GM19238 (cell line): ENCODE data around the gene TRIM50.
"Not testable (repeated sequence)": the region's sequence is repeated elsewhere in the genome, so short reads cannot be mapped to it uniquely, and the experiment has no call there.

ENCODE experiments used
- DNase-seq: peaks from one replicate; pipeline ENCODE4 v3.0.0; 2011; ENCODE audit warnings: low spot score; ENCODE audit not compliant: insufficient read length

TRIM50 gene

DNA sequence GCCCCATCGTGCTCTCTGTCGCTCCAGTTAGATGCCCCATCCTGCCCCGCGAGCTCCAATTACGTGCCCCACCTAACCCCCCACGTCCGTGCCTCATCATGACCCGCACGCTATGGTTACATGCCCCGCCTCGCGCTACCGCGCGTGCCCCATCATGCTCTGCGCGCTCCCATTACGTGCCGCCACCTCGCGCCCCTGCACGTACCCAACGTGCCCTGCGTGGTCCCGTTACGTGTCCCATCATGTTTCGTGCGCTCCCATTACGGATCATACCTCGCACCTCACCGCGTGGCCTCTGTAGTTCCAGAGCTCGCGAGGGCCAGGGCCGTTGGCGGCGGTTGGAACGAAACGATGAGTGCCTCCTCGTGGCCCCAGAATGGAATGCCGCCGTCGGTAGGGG, at the start of gene TRIM50, which contains the start of gene FKBP6:
TRIM50 (minus strand) TSS at position 161 of the 400 bp plus-strand sequence. CDS start 3,295 bp downstream, outside the sequence.
FKBP6 (plus strand) TSS at position 240 of the 400 bp plus-strand sequence. CDS start 268 bp downstream, outside the sequence.
- DNase-seq = not testable (repeated sequence)

DNA sequence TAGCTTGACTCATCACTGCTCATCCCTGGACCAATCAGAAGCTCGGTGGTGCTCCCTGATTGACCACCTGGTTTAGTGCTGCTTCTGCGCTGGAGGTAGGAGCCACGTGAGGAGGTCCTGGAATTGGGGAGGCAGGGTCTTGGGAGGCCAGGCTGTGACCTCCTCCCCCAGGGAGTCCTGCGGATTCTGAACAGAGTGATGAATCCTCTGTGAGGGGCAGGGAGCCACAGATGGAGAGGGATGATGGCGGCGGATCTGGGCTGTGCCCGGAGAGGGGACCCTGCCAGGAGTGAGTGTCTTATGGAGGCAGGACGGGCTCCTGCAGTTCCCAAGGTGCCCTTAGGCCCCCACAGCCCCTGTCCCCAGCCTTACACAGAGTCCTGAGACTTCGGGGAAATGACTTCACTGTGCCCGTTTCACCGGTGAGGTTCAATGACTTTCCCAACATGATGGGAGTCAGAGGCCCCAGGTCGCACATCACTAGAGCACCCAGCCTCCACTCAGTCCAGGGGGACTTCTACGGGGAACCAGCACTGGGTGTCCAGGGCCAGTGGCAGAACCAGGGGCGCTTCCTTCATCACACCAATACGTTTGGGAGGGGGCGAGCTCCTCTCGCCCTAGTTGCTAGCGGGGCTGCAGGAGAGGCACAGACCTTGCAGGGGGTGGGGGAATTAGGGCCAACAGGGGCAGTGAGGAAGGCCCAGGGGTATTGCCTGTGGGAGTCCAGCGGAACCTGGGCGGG, 49.0 kb upstream of the TRIM50 start:
- no peak for DNase-seq

DNA sequence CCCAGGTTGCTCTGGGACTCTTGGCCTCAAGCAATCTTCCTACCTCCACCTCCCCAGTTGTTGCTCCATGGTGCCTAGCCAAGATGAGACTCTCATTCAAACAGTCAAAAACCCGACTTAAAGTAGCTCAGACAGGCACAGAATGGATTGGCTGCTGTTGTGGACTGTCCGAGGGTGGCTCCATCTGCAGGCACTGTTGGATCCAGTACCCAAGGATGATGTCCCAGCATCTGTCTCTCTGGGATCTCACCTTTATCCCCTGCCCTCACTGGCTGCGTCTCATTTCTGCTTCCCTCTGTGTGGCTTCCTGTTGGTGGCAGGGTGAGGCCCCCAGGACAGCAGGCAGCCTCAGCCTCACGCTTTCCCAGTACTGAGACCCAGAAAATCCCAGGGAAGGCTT, 48.4 kb upstream of the TRIM50 start:
- DNase-seq = not testable (repeated sequence)

DNA sequence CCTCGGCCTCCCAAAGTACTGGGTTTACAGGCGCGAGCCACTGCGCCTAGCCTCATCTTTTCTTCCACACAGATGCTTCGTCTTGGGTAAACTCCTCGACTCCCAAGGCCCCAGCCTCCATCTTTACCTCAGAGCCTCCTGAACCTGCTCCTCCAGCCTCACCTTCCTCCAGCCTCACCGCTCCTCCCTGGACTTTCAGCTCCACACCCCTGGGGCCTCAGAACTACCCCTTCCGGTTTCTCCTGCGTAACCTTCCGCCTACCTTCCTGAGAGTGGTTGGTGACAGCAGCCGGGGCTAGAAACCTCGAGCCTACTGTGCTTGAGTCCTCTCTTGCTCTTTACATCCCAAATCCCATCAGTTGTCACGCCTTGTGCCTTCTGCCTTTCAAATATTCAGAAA, 45.9 kb upstream of the TRIM50 start:
- DNase-seq = no peak

DNA sequence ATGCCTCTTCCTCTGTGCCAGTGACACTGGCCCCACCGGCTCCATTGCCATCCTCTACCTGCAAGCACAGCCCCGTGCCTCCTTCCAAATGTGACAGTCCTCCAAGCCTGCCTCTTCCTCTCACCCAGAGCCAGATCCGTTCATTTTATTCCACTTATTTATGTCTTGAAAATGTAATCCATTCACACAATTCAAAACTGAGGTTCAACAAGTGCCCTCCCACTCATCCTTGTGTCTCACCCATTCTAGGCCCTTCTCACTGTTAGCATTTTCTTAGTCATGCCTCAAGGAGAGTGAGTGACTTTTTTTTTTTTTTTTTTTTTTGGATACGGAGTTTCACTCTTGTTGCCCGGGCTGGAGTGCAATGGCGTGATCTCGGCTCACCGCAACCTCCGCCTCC, 41.7 kb upstream of the TRIM50 start:
- DNase-seq = no peak

DNA sequence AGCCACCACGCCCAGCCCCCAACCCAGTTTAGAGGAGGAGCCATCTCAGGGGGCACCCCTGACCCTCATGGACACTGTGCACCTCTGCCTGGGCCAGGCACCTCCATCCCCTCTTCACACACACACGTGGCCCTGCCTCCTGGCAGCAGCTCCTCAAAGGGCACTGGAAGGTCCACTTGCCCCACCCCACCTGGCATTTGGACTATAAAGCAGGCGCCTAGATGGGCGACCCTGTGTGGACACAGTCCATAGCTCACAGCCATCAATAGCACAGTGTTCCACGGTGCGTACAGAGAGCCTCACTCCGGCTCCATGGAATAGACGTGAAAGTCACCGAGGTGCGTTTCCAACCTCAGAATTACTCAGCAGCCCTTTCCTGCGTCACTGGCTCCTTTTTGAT, 41.1 kb upstream of the TRIM50 start:
- DNase-seq = no peak

DNA sequence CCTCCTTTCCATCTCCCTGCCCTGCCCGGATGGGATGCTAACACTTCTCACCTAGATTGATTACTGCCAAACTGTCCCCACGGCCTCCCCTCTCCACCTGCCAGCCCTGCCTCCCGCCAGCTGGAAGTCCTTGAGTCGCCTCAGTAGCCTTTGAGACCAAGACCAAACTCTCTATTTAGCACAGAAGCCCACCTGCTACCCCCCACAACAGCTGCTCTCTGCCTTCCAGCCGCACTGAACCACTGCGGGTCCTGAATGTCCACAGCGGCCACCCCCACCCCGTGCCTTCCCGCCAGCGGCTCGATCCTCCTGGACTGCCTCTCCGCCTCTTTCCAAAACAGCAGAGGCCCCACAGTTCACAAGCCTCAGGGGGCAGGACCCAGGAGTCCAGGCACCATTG, 39.1 kb upstream of the TRIM50 start:
- DNase-seq = no peak

DNA sequence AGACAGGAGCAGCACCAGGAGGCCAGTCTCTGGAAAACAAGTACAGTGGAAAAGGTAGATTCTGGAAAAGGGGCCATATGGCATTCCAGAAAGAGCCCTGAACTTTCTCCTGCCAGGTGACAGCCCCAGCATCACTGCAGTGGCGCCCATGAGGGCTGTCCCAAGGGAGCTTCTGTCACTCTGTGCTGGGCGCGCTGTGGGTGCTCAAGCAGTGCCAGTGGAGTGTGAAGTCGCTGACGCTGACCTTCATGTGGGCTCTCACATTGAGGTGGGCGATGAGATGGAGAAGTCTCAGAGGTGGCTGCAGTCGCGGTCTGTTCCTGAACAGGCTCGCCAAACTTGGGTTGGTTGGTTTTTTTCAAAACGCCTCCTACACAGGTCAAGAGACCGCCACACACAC, 38.2 kb upstream of the TRIM50 start:
- DNase-seq = no peak

DNA sequence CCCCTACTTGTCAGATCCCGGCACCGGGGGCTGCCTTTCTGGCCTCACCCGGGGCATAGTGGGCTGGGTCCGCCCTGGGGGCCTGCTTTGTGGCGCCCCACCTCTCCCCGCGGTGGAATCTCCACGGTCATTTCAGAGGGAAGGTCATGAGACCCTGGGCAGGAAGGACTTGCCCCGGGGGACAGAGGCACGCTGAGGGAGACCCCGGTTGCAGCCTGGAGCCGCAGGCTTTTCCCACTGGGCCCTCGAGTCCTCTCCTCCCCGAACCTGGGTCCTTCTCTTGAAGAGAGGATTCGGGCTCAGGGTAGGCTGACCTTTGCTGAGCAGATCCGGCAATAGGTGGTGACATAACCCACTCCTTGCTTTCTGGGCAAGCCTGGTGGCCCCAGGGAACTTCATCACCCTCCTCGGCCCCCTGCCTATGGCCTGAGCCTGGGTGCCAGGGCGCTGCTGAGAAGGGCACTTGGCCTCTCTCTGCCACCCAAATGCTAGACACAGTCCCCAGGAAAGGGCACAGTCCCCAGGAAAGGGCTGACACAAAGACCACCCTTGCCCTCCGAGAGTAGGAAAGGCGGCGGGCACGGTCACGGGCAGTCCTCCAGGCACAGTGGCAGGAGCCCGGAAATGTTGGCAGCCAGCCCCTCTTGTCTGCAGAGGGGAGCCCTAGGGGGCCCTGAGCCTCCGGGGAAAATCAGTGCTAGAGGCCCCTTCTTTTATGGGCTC, 36.3 kb upstream of the TRIM50 start:
- DNase-seq = no peak

DNA sequence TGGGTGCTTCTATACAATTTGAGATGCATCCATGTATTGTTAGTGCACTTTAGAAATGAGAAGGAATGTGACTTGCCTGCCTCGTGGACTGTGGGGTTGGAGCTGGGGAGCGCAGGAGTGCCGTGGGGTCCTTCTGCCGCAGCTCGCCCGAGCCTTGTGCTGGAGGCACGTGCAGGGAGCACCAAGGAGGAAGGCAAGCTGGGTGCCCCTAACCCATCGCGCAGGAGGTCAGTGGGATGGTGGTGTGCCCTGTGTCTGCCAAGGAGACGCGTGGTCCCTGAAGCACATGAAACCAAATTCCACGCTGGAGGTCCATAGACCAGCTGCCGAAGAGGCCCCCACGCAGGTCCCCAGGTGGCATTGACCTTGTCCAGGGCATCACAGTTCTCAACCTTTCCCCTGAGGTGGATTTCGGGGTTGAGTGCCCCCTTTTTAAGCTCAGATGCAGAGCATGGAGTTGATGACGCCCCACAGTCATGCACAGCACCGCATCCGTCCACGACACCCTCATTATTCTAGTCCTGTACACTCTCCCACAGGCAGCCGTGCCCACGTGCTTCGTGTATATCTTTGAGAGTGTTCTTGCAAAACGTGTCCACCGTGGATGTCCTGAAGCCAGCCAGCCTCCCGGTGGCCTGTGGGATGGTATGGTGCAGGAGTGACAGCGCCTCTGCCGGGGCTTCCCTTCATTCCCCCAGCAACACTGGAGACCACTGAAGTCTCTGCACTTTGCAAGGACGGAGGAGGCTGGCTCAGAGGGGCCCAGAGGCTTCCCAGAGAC, 35.5 kb upstream of the TRIM50 start:
- DNase-seq = no peak

DNA sequence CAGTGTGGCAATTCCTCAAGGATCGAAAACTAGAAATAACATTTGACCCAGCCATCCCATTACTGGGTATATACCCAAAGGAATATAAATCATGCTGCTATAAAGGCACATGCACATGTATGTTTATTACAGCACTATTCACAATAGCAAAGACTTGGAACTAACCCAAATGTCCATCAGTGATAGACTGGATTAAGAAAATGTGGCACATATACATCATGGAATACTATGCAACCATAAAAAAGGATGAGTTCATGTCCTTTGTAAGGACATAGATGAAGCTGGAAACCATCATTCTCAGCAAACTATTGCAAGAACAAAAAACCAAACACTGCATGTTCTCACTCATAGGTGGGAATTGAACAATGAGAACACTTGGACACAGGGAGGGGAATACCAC, 32.7 kb upstream of the TRIM50 start:
- not testable (repeated sequence) for DNase-seq

DNA sequence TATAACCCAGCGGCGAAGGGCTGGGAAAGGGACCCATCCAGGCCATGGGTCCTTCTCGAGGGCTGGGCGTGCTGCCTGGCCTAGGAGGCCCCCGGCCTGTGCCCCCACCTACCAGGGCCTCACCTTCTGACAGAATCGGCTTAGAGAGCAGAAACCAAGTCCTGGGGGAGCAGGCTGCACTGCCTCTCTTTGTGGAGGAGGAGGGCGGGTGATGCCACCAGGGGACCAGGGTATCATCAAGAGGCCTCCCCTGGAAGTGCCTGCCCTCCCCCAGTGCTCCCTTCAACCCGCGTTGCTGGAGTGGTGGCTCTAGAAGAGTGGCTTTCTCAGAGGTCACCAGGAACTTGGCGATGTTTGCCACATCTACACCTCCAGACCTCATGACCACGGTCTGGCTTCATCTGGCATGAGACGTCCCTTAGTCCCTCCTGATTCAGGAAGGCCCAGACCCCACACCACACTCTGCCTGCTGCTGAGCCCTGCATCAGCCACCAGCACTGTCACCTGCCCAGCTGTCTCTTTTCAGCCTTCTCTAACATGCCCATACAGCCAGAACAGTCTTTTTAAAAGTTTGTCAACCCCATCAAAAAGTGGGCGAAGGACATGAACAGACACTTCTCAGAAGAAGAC, 32.0 kb upstream of the TRIM50 start:
- no peak for DNase-seq

DNA sequence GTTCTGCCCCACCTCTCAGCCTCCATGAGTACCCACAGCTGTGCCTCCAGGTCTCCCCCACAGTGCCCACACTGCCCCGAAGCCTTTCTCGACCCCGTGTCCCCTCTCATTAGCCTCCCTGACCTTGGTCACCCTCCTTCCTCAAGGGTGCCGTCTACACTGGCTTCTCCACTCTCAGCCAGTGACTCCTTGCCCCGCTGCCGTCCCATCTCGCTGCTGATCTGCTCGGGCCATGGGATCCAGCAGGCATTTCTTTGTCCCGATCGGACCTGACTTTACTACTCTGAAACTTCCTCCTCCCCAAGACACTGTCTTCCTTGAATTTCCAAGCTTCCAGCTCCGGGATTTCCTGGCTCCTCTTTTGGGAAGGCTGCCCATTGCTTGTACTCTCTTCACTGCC, 31.4 kb upstream of the TRIM50 start:
- DNase-seq = no peak

DNA sequence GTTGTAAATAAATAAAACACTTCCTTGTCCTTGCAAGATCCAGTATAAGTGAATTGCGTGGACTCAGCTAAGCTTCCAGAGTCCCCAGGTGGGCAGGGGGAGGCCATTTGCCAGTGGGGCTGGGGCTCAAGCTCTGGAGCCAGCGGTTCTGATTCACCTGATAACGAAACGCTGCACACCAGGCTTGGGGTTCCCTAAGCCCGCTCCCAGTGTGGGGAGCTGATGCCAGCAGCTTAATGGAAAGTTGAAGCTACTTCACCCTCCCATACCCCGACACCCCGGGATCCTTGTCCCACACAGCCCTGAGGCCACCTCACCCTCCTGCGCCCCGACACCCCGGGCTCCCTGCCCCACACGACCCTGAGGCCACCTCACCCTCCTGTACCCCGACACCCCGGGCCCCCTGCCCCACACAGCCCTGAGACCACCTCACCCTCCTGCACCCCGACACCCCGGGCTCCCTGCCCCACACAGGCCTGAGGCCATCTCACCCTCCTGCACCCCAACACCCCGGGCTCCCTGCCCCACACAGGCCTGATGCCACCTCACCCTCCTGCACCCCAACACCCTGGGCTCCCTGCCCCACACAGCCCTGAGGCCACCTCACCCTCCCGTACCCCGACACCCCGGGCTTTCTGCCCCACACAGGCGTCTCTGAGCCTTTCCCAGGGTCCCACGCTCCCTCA, 30.9 kb upstream of the TRIM50 start:
- DNase-seq = no peak

DNA sequence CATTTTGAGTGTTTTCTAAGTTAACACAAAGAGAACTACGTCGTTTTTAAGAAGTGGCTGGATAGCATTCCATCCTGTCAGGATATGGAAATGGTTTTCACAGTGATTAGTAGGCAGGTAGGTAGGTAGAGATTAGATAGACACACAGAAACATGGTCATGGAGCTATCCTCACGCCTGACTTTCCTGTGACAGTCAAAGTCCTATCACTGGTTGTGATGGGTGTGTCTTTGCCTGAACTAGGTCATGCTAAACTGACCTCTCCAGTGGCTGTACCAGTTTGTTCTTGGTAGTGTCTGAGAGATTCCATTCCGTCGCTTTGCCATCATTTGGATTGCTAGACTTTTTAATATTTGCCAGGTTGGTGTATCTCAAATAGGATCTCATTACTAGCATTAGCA, 28.3 kb upstream of the TRIM50 start:
- DNase-seq = no peak

DNA sequence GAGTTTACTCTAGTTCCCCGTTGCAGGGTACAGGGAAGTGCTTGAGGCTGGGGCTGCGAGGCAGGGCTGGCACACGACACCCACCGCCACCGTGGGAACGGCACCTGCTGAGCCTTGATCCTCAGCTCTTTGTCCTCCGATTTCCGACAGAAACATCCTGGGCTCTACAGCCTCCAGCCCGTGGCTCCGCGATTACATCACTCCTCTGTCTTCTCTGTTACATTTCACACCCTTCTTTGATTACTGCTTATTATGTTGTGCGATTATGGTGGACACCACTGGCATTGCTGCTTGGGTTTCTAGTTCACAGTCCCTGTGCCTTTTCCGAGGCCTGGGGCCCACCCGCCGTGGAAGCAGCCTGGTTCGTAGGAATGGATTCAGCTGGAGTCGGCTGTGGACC, 26.9 kb upstream of the TRIM50 start:
- DNase-seq = no peak

DNA sequence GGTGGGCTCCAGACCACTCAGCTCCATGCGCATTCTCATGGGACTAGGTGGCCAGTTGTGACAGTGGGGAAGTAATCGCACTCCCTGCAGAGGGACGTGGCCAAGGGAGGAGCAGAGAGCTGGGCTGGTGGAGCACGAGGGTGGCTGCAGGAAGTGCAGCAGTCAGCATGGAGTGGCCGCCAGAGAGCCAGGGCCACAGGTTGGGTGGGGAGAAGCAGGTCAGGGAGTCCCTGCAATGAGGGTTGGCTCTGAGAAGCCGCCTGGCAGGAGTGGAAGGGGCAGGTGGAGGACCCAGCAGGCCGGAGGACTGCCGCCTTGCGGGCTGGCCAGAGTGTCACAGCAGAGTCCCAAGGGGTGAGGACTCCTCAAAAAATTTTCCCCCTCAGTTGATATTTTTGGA, 26.3 kb upstream of the TRIM50 start:
- no peak for DNase-seq

DNA sequence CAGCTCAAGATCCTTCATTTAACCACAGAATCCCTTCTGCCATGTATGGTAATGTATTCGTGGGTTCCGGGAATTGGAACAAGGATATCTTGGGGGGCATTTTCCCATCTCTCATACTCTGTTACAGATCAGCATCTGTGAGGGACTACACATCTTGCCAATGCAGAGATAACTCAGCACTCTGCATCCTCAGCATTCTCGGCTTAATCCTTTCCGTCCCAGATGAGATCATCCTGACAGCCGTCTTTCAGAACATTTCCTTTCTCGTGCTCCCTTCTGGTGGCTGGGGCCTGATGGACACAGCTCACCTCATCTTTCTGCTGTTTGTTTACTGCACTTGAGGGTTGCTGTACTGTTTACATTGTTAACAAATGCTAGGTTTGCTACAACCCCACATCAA, 25.4 kb upstream of the TRIM50 start:
- DNase-seq = no peak

DNA sequence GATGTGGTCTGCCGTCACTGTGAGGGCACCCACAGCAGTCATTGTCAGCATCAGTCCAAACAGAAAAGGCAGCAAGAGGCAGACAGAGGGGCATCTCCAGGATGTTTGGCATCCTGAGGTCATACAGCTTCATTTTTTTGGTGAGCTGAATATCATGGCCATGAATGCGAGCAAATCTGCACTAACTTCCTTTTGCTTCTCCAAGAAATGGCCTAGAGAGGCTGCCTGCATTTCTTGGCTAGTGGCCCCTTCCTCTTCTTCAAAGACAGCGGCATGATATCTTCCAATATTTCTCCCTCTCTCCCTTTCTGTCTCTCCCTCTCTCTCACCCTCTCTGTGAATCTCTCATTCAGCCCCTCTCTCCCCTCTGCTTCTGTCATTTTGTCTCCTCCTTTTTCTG, 24.9 kb upstream of the TRIM50 start:
- DNase-seq = no peak

DNA sequence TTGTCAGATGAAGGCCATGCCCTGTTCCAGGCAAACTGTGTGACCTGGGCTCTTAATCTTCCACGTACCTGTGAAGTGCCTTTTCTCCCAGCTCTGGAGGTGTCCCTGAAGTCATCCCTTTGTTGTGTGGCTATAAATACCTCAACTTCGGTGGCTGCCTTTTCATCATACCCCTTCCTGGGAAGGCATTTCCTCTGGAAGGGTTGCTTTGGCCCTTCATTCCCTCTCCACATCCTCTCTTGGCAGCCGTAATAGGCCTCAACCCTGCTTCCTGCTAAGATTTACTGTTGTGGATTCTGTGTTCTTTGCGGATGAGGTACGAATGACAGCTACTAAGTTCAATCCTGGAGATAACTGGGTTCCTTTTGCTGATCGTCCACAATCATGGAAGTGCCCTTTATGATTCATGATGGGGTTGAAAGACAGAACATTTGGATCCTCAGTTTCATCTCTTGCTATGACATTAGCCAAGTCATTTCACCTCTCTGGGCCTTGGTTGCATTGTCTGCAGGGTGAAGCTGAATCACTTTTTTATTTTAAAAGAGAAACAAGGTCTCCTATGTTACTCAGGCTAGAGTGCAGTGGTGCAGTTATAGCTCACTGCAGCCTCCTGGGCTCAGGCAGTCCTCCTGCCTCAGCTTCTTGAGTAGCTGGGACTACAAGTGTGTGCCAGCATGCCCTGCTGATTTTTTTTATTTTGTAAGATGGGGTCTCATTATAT, 23.7 kb upstream of the TRIM50 start:
- DNase-seq = no peak
